Omental fat pad (tissue), 4 donors: ENCODE results near the gene CNGB1. TPM values are rescaled to one million over a fixed set of nuclear protein-coding genes. Genes with fewer than 3 reads are reported as not detected.
"Not testable (repeated sequence)": the region's sequence is repeated elsewhere in the genome, so short reads cannot be mapped to it uniquely, and the experiment has no call there.

ENCODE experiments used
- ATAC-seq: fragments of 150-250 bp; one replicate; pipeline ENCODE4 v1.9.1; 2016; ENCODE audit warnings: mild to moderate bottlenecking, moderate library complexity; ENCODE audit not compliant: low FRiP score
- DNase-seq: peaks from one replicate; pipeline ENCODE4 v3.0.0-alpha.2; 2019; ENCODE audit warnings: low spot score
- CTCF ChIP-seq, 3 donors: fragments of 450-650 bp; IDR thresholded peaks; one replicate each; pipeline ENCODE4 v1.5.1; 2016 to 2017; ENCODE audit warnings: antibody characterized with exemption in 3 of 3, mild to moderate bottlenecking in 3 of 3, moderate library complexity in 2 of 3
- total RNA-seq, 4 donors: library from RNA; depleted of rRNA; stranded (reverse); fragments of >200 nt; gene quantifications; one replicate each; pipeline ENCODE4 v1.1.0, GENCODE V29; 2016

The CNGB1 gene
- total RNA-seq, 4 donors from 2014 or later = not detected

DNA sequence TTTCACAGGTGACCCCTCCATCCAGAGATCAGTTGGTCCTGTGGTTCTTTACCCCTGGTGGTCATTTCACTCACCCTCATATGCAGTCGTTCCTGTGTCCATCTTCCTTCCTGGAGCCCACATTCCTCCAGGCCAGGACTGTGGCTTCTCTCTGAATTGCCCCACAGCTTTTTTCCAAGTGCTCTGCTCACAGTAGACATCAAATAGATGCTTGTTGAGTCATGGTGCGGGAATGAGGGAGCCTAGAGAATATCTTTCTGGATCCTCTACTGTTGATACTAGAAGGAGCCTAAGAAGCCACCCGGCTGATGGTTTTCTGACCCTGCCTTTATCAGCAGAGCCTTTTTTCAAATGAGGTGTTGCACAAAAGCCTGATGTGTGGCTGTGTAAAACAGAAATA lies 40.7 kb upstream of the CNGB1 start:
- peak; percentile 10 for ATAC-seq
- TF ChIP-seq CTCF (IDR thresholded peaks at IDR 0.05) = no peak
- DNase-seq = no peak

- DNase-seq (no peak), ATAC-seq (no peak)
- no peak for TF ChIP-seq CTCF (IDR thresholded peaks at IDR 0.05)
Observed at GRCh38 chr16:58010886-58011285, 40.0 kb upstream of the CNGB1 start.

DNA sequence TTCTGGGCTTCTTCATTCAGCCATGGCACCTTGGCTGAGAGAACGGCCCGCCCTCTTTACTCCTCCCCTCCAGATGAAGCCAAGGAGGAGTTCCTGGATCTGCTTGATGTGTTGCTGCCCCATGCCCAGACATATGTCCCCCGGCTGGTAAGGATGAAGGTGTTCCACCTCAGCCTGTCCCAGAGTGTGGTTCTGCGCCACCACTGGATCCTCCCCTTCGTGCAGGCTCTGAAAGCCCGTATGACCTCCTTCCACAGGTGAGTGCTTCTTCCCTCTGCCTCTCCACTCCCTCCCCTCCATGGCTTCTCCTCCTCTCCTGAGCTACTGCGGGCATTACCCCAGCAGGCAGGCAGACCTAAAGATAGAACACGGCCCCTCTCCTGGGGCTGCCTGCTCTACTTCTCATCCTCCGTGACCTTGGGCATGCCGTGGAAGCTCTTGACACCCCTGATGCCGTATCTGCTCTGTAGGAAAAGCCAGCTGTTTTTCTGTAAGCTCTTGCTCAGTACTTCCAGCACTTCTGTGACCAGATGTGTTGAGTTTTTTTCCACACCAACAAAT lies 39.0 kb upstream of the CNGB1 start:
- DNase-seq (no peak), ATAC-seq (no peak)
- no peak for TF ChIP-seq CTCF (IDR thresholded peaks at IDR 0.05)

DNA sequence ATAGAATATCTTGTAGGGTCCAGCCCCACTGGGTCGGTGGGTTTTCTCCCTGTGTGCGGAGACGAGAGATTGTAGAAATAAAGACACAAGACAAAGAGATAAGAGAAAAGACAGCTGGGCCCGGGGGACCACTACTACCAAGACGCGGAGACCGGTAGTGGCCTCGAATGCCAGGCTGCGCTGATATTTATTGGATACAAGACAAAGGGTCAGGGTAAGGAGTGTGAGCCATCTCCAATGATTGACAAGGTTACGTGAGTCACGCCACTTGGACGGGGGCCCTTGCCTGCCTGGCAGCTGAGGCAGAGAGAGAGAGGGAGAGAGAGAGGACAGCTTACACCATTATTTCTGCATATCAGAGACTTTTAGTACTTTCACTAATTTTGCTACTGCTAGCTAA lies 33.8 kb upstream of the CNGB1 start:
- not testable (repeated sequence) for ATAC-seq, DNase-seq

DNA sequence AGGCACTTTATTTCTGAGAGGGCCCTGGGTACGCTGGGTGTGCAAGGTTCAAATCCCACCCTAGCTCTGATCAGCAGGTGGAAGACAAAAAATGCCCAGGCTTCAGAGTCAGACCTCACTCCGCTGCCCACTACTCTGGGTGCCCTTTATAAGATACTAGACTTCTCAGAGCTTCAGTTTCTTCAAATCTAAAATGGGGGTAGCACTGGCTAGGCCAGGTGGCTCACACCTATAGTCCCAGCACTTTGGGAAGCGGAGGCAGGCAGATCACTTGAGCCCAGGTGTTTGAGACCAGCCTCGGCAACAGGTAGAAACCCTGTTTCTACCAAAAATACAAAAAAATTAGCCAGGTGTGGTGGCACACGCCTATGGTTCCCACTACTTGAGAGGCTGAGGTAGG lies 32.0 kb upstream of the CNGB1 start:
- no peak for ATAC-seq
- TF ChIP-seq CTCF (IDR thresholded peaks at IDR 0.05) = no peak
- no peak for DNase-seq

GRCh38 chr16:58002416-58002800 lies 31.5 kb upstream of the CNGB1 start:
- ATAC-seq (no peak), DNase-seq (no peak)
- no peak for TF ChIP-seq CTCF (IDR thresholded peaks at IDR 0.05)

GRCh38 chr16:58001781-58002415 lies 31.0 kb upstream of the CNGB1 start:
- DNase-seq = no peak
- ATAC-seq = no peak
- no peak for TF ChIP-seq CTCF (IDR thresholded peaks at IDR 0.05)
